Prostate gland (tissue), 2 donors: ENCODE data around the gene EPHB3. TPM values are rescaled to one million over a fixed set of nuclear protein-coding genes. Genes with fewer than 3 reads are reported as not detected.

Experiments used
- DNase-seq: peaks from one replicate; pipeline ENCODE4 v3.0.0-alpha.2; 2019; ENCODE audit warnings: low spot score
- H3K27ac ChIP-seq, 2 donors: fragments of 200-600 bp; sonication (generic); 2 replicates each; pipeline ENCODE4 v1.5.1; 2017 to 2019
- H3K27me3 ChIP-seq: fragments of 200-600 bp; sonication (generic); replicated peaks from 2 replicates; pipeline ENCODE4 v1.5.1; 2019; ENCODE audit not compliant: insufficient read depth
- H3K36me3 ChIP-seq, 2 donors: fragments of 200-600 bp; sonication (generic); 1 replicate in 1 of 2; 2 replicates in 1 of 2; pipeline versions ENCODE4 v1.5.1 to v1.8.1; 2017 to 2019
- H3K4me1 ChIP-seq: fragments of 200-600 bp; sonication (generic); replicated peaks from 2 replicates; pipeline ENCODE4 v1.5.1; 2019
- H3K4me3 ChIP-seq, 2 donors: fragments of 200-600 bp; sonication (generic); 2 replicates each; pipeline ENCODE4 v1.5.1; 2017 to 2019
- H3K9me3 ChIP-seq: fragments of 200-600 bp; sonication (generic); 2 replicates; pipeline ENCODE4 v1.5.1; 2017
- CTCF ChIP-seq, 4 experiments: fragments of 200-600 bp in 2 of 4; fragments of 450-650 bp in 2 of 4; sonication (generic) in 2 of 4; IDR thresholded peaks; 1 replicate in 3 of 4; 2 replicates in 1 of 4; pipeline ENCODE4 v1.5.1; 2016 to 2019; ENCODE audit warnings: antibody characterized with exemption in 4 of 4, mild to moderate bottlenecking in 2 of 4, moderate library complexity in 2 of 4
- POLR2A ChIP-seq: fragments of 450-650 bp; IDR thresholded peaks from one replicate; pipeline ENCODE4 v1.6.1; 2016; ENCODE audit warnings: antibody characterized with exemption, mild to moderate bottlenecking
- POLR2AphosphoS5 ChIP-seq: sonication (generic); formaldehyde crosslinking; IDR thresholded peaks from one replicate; pipeline ENCODE4 v1.6.1; 2017; ENCODE audit warnings: antibody characterized with exemption
- WGBS: methylation state at CpG from one replicate; pipeline ENCODE4 v1.1.5; 2018; 5-methylcytosine and 5-hydroxymethylcytosine counted together
- intact Hi-C: fragments of 100-400 bp; cut with DNase I; formaldehyde crosslinking; loops from one replicate; pipeline ENCODE4 v1.14.2; 2022
- total RNA-seq, 2 donors: library from RNA; depleted of rRNA; stranded (reverse); fragments of >200 nt; gene quantifications; one replicate each; pipeline ENCODE4 v1.1.0, GENCODE V29; 2016

EPHB3 gene
- total RNA-seq, 2 donors from 2014 or later: 11.9 to 25.2 TPM

- H3K4me1 ChIP-seq: peaks cover 40% of the 10 kb centered on the region
- peak overlapping the region; percentile 83 to 87 for H3K27ac ChIP-seq
- no peaks in the 10 kb centered on the region for H3K9me3 ChIP-seq
- intact Hi-C loops: no loop called here
- no peaks in the 10 kb centered on the region for H3K27me3 ChIP-seq
- no peaks in the 10 kb centered on the region for H3K36me3 ChIP-seq
- H3K4me3 ChIP-seq: peak overlapping the region; percentile 87 to 90
- no peak for DNase-seq
- TF ChIP-seq POLR2A (no peak), CTCF (IDR thresholded peaks at IDR 0.05) (no peak), POLR2AphosphoS5 (no peak)
- 17% methylated on average over 11 of the region's 11 CpGs for WGBS
Measured at GRCh38 chr3:184563561-184563925, 2.0 kb downstream of the EPHB3 start.

DNA sequence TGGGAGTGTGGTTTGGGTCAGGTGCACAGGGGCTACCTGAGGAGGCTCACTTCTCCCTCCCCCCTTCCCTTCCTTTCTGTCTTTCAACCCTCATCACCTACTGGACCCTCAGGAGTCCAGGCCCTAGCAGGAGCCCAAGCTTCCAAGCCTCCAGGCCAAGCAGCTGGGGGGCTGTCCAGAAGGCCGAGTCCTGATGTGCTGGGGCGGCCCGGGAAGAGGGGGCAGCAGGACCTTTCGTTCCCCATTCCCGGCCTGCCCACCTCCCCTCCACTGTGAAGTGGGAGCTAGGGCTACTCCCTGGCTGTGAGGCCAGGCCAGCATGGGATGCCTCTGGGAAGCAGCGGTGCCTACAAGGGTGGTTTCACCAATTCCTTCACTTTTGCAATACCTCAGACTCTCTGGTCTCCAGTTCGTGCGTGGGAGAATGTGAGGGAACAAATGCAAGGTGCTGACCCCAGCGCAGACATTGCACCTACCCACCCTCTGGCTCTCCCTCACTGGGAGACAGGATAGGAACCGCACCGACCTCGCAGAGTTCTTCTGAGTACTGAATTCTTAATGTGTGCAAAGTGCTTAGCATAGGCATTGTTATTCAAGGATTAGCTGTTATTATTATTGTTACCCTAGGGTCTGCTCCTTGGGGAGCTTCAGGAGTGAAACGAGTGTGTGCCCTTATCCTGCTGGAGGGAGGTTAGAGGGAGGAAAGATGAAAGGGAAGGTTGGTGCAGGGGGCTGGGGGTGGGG is 2.5 kb downstream of the EPHB3 start:
- Histone ChIP-seq H3K36me3 (no peaks in the 10 kb centered on the region), H3K9me3 (no peaks in the 10 kb centered on the region), H3K4me1 (peaks cover 40% of the 10 kb centered on the region), H3K27ac (peak overlapping the region; percentile 83 to 87), H3K4me3 (peak overlapping the region; percentile 87 to 90), H3K27me3 (no peaks in the 10 kb centered on the region)
- intact Hi-C loops: no loop called here
- 30% methylated on average over 13 of the region's 13 CpGs for WGBS
- TF ChIP-seq POLR2AphosphoS5: no peak
- no peak for TF ChIP-seq CTCF (IDR thresholded peaks at IDR 0.05)
- no peak for TF ChIP-seq POLR2A
- DNase-seq: no peak

DNA sequence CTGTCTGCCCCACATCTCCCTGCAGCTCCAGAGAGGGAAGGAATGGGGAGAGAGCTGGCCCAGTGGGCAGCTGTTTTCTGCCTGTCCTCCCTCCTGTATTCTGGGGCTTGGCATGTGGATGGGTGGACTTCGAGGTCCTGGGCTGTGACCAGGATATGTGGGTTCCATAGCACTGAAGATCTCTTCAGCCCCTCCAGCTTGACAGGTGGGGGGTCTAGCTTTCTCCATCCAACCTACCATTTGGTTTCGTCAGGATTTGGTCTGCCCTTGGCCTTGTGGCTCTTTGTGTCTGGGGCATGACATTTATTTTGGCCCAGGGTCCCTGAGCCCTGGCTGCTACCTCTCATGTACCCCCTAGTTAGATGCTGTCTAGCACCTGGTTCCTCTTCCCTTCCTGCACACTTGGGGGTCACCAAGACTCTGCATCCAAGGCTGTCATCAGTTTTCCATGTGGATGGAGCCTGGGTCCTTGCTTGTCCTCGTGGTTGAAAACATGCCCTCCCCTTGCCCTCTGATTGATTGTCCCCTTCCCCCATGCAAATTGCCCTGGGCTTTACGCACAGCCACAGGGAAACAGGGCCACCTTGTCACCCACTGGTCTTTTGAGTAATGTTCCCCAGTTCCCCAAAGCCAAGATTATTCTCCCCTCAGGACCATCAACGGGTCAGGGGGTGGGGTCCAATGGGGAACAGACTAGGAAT is 3.2 kb downstream of the EPHB3 start:
- Histone ChIP-seq H3K4me1 (peaks cover 37% of the 10 kb centered on the region), H3K4me3 (peak overlapping the region; percentile 13 to 87), H3K9me3 (no peaks in the 10 kb centered on the region), H3K27me3 (no peaks in the 10 kb centered on the region), H3K27ac (peak overlapping the region; percentile 83 to 87), H3K36me3 (no peaks in the 10 kb centered on the region)
- DNase-seq: no peak
- whole genome bisulfite sequencing: 43% methylated on average over 5 of the region's 5 CpGs
- TF ChIP-seq CTCF (IDR thresholded peaks at IDR 0.05): no peak
- TF ChIP-seq POLR2AphosphoS5: no peak
- intact Hi-C loops: no loop called here

DNA sequence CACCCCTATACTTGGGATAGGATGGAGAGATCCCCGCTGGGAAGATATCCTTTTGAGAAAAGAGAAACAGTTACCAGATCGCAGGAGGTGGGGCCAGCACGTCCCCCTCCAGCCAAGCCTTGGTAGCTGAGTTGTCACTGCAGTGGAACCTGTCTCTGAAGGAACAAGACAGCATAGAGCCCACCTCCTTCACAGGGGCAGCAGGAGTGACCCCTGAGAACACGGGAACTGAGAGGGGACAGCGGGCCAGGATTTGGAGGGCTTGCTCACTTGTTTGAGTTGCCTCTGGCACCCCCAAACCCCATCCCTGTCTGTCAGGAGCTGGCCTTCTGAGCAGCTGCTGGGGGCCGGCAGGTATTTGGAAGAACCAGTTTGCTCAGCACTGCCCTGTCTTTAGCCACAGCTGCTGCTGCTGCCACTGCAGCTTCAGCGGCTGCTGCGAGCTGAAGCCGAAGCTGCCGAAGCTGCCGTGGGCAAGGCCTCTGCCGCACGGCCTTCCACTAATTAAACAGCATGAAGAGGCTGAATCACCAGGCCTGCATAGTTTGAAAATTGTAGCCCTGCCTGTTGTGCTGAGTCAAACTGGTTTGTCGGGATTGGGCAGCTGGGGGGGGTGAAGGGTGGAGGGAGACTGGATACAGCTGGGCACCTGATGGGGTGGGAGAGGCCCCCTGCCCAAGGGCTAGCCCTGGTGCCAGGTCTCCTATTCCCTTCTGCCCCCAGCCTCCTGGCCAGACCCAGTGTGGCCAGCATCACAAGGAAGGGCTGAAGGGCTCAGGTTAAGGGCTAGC is 4.0 kb downstream of the EPHB3 start:
- Histone ChIP-seq H3K9me3 (no peaks in the 10 kb centered on the region), H3K4me1 (peaks cover 37% of the 10 kb centered on the region), H3K27ac (peak overlapping the region; percentile 83 to 87), H3K4me3 (peak overlapping the region in 1 of 2 donors; percentile 13), H3K27me3 (no peaks in the 10 kb centered on the region), H3K36me3 (no peaks in the 10 kb centered on the region)
- TF ChIP-seq POLR2A (peak; percentile 79), CTCF (IDR thresholded peaks at IDR 0.05) (no peak), POLR2AphosphoS5 (peak; percentile 93)
- peak; percentile 91 for DNase-seq
- WGBS: 11% methylated on average over 14 of the region's 14 CpGs
- intact Hi-C loops: no loop called here
